ENCODE measurements around the gene CCDC51. TPM values are rescaled to one million over a fixed set of nuclear protein-coding genes. Genes with fewer than 3 reads are reported as not detected.

CCDC51 gene
- total and polyA plus RNA-seq, 2 experiments from 2014 or later = 20.8 to 24.1 TPM

GRCh38 chr3:48426401-48426909 is 13.5 kb downstream of the CCDC51 start:
- TF ChIP-seq POLR2AphosphoS5 (IDR thresholded peaks at IDR 0.05; ENCODE audit: low read depth) (no peak), EZH2 (IDR thresholded peaks at IDR 0.05; ENCODE audit: low read depth, unreplicated experiment) (no peak), ETS1 (IDR thresholded peaks at IDR 0.05) (no peak), ZNF331 (CRISPR knock-in tag; IDR thresholded peaks at IDR 0.05; ENCODE audit: low read depth) (no peak), ZNF114 (CRISPR knock-in tag; IDR thresholded peaks at IDR 0.05) (no peak), STAT1 (IDR thresholded peaks at IDR 0.05; ENCODE audit: unreplicated experiment) (no peak), CREB1 (CRISPR knock-in tag; IDR thresholded peaks at IDR 0.05; ENCODE audit: low read depth) (no peak), JUNB (IDR thresholded peaks at IDR 0.05; ENCODE audit: unreplicated experiment) (no peak), ZNF462 (CRISPR knock-in tag; IDR thresholded peaks at IDR 0.05) (no peak), REST (IDR thresholded peaks at IDR 0.05; ENCODE audit: unreplicated experiment) (no peak), CTCF (conservative IDR thresholded peaks at IDR 0.05; ENCODE audit: low read depth in 2 of 2) (no peak), EZH2phosphoT487 (IDR thresholded peaks at IDR 0.05; ENCODE audit: unreplicated experiment) (no peak)
- Mint-ChIP-seq H3K27ac (no peak overlapping the region), H3K36me3 (ENCODE audit: low read depth) (peaks cover 38% of the 10 kb centered on the region), H3K4me1 (peaks cover 51% of the 10 kb centered on the region), H3K27me3 (ENCODE audit: insufficient read depth, low read depth, poor library complexity) (peaks cover 18% of the 10 kb centered on the region), H3K9me3 (peaks cover 3% of the 10 kb centered on the region; the same call in 1 of the 3 replicates), H3K4me3 (no peak overlapping the region; the same call in 2 of the 3 replicates)
- Histone ChIP-seq H3K27ac (ENCODE audit: low read depth) (0 out of 2 replicates have a peak overlapping the region, but pooled peaks have one; percentile 39), H3K36me3 (ENCODE audit: insufficient read depth) (no peaks in the 10 kb centered on the region; the same call in 1 of the 2 replicates), H3K27me3 (ENCODE audit: insufficient read depth) (no peaks in the 10 kb centered on the region), H3K4me3 (0 out of 2 replicates have a peak overlapping the region, but pooled peaks have one; percentile 23), H3K79me2 (replicated peaks; ENCODE audit: insufficient read depth) (peaks cover 60% of the 10 kb centered on the region), H3F3A (replicated peaks; ENCODE audit: low read depth) (peaks cover 11% of the 10 kb centered on the region), H3K4me2 (no peak overlapping the region), H3K9me2 (ENCODE audit: insufficient read depth) (no peaks in the 10 kb centered on the region), H2AFZ (no peak overlapping the region), H4K20me1 (replicated peaks; ENCODE audit: insufficient read depth) (peaks cover 30% of the 10 kb centered on the region), H3K4me1 (ENCODE audit: insufficient read depth) (peaks cover 30% of the 10 kb centered on the region)
- ATAC-seq (no peak), DNase-seq (ENCODE audit: low spot score) (no peak)

All from GM23338 (cell line).